ENCODE results near the gene INO80.

Gene INO80

GRCh38 chr15:40942878-40943277, 173.2 kb downstream of the INO80 start:
- no peak for DNase-seq

GRCh38 chr15:40942337-40942854, 173.7 kb downstream of the INO80 start:
- peak; percentile 62 for DNase-seq

- peak; percentile 97 for DNase-seq
Observed at GRCh38 chr15:40941528-40942336, 174.3 kb downstream of the INO80 start.

- DNase-seq = peak; percentile 75
Observed at GRCh38 chr15:40941068-40941527, 175.0 kb downstream of the INO80 start.

- DNase-seq = peak; percentile 76
Observed at GRCh38 chr15:40940296-40940801, 175.7 kb downstream of the INO80 start.

- DNase-seq = no peak
Observed at GRCh38 chr15:40938536-40938870, 177.6 kb downstream of the INO80 start.

GRCh38 chr15:40937762-40938535, 178.1 kb downstream of the INO80 start:
- peak; percentile 80 for DNase-seq

- peak; percentile 67 for DNase-seq
Observed at GRCh38 chr15:40936709-40937666, 179.1 kb downstream of the INO80 start.

GRCh38 chr15:40936234-40936708, 179.8 kb downstream of the INO80 start:
- DNase-seq = no peak

- peak; percentile 70 for DNase-seq
Observed at GRCh38 chr15:40934457-40934856, 181.6 kb downstream of the INO80 start.

- no peak for DNase-seq
Observed at GRCh38 chr15:40933517-40933902, 182.6 kb downstream of the INO80 start.

- DNase-seq = peak; percentile 96
Observed at GRCh38 chr15:40932649-40933516, 183.2 kb downstream of the INO80 start.

GRCh38 chr15:40932156-40932555, 183.9 kb downstream of the INO80 start:
- DNase-seq = peak; percentile 92

GRCh38 chr15:40931300-40932142, 184.6 kb downstream of the INO80 start:
- DNase-seq = peak; percentile 62

- peak; percentile 85 for DNase-seq
Observed at GRCh38 chr15:40930430-40931299, 185.4 kb downstream of the INO80 start.

- DNase-seq = peak; percentile 74
Observed at GRCh38 chr15:40929660-40930429, 186.2 kb downstream of the INO80 start.

All from DMS53 (cell line).